Mesenteric fat pad (tissue), 1 donor: Measurements from ENCODE around the gene IRGC. TPM values are rescaled to one million over a fixed set of nuclear protein-coding genes. Genes with fewer than 3 reads are reported as not detected.
"Not testable (repeated sequence)": the region's sequence is repeated elsewhere in the genome, so short reads cannot be mapped to it uniquely, and the experiment has no call there.

Experiments used
- DNase-seq: peaks from one replicate; pipeline ENCODE4 v3.0.0-alpha.2; 2020; ENCODE audit warnings: low spot score
- long read RNA-seq: library from polyadenylated mRNA; unstranded; transcript quantifications from one replicate; pipeline ENCODE4 v2.0.0, GENCODE V29; 2020
- total RNA-seq: library from RNA; stranded (reverse); fragmentation: NEBNext Ultra II Directional; extraction: Animal tissue kit (Norgen Biotek cat#: 25700); gene quantifications from one replicate; pipeline ENCODE4 v1.2.1, GENCODE V29; 2021
- donor health status: DM: yes; HTN: yes; CAD: no.

Gene IRGC, protein sequence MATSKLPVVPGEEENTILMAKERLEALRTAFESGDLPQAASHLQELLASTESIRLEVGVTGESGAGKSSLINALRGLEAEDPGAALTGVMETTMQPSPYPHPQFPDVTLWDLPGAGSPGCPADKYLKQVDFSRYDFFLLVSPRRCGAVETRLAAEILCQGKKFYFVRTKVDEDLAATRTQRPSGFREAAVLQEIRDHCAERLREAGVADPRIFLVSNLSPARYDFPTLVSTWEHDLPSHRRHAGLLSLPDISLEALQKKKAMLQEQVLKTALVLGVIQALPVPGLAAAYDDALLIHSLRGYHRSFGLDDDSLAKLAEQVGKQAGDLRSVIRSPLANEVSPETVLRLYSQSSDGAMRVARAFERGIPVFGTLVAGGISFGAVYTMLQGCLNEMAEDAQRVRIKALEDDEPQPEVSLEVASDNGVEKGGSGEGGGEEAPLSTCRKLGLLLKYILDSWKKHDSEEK
- total RNA-seq, result not detected
- long read RNA-seq, result 0 reads

DNA sequence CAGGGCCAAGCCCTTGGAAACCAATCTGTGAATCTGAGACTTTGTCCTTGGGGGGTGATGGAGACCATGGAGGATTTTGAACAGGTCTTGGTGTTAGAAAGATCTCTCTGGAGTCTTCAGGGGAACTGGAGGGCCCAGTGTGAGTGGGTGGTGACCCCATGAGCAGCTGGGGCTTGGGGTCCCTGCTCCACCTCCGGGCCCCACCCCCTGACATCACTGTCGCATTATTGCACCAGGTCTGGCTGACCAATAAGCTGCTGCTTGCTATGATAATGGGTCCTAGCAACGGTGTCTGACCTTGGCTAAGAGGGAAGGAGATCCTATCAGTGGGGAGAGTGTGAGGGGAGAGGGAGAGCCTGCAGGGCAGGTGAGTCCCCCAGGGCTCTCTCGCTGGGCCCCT is at the start of gene IRGC:
IRGC (plus strand) TSS at position 301 of the 400 bp plus-strand sequence. CDS start 2,483 bp downstream, outside the sequence.
- no peak for DNase-seq

DNA sequence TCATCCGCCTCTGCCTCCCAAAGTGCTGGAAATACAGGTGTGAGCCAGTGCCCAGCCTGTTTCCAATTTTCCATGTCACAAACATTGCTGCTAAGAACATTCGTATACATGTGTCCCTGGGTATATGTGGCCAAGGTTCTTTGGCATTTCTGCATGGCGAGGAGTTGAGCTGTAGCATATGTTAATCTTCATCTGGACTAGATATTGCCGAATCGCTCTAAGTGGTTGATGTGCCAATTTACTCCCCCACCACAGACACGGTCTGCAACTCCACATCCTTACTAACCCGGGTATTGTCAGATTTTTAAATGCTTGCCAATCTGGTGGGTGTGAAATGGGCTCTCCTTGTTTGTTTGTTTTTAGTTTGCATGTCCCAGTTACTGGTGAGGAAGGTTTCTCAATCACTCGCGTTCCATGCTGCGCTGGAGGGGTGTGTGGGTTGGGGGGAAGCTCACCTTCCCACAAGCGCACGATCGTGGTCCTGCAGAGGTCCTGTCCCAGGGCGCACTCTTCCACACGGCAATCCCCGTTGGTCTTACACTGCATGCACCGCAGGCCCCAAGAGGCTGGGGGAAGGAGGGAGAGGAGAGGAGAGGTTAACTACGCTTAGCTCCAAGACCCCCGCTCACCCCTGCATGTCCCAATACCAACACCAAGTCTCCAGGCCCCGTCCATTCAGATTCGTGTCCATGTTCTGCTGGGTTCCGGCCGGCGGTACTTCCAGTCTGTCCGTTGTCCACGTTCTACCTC is 48.6 kb upstream of the IRGC start:
- DNase-seq, result no peak

- peak; percentile 98 for DNase-seq
Observed at GRCh38 chr19:43667876-43668405, 47.9 kb upstream of the IRGC start.

- peak; percentile 98 for DNase-seq
Observed at GRCh38 chr19:43668406-43669109, 47.3 kb upstream of the IRGC start.

GRCh38 chr19:43672061-43672679 is 43.7 kb upstream of the IRGC start:
- DNase-seq, result no peak

DNA sequence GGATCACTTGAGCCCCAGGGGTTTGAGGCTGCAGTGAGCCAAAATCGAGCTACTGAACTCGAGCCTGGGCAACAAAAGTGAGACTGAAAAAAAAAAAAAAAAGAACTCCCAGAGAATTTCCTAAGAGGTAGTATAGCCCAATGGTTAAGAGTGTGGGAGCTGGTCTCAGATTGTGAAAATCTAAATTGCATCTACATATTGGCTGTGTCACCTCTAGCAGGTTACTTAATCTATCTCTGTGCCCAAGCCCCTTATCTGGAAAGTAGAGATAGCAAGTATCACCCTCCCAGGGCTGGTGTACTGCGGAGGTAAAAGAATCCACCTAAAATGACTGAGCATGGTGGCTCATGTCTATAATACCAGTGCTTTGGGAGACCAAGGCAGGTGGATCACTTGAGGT is 42.2 kb upstream of the IRGC start:
- no peak for DNase-seq

DNA sequence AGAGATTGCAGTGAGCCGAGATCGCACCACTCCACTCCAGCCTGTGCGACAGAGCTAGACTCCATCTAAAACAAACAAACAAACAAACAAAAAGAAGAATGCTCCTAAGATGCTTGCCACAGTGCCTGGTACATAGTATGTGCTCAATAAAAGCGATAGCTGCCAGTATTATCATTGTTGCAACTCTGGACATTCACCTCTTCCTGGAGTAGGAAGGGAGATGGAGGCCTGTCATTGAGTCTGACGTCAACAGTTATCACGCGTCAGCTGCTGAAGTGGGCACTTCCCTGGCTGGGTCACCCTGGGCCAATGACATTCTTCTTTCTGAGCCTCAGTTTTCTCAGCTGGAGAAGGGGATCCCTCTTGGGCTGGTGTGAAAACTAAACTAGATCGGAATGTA is 41.7 kb upstream of the IRGC start:
- DNase-seq, result no peak

DNA sequence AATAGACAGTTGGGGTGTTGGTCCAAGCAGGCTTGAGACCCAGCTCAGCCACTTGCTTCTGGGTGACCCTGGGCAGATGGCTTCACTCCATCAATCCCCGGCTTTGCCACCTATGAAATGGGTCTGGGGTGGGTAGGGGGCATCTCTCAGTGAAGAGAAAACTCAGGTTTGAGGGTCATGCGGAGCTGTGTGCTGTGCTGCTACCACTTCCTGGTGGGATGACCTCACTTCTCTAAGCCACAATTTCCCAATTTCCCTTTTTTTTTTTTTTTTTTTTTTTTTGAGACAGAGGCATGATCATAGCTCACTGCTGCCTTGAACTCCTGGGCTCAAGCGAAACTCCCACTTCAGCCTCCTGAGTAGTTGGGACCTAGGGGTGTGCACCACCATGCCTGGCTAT is 41.3 kb upstream of the IRGC start:
- no peak for DNase-seq

GRCh38 chr19:43675269-43675879 is 40.5 kb upstream of the IRGC start:
- no peak for DNase-seq

- DNase-seq, result no peak
Observed at GRCh38 chr19:43675906-43676305, 40.0 kb upstream of the IRGC start.

DNA sequence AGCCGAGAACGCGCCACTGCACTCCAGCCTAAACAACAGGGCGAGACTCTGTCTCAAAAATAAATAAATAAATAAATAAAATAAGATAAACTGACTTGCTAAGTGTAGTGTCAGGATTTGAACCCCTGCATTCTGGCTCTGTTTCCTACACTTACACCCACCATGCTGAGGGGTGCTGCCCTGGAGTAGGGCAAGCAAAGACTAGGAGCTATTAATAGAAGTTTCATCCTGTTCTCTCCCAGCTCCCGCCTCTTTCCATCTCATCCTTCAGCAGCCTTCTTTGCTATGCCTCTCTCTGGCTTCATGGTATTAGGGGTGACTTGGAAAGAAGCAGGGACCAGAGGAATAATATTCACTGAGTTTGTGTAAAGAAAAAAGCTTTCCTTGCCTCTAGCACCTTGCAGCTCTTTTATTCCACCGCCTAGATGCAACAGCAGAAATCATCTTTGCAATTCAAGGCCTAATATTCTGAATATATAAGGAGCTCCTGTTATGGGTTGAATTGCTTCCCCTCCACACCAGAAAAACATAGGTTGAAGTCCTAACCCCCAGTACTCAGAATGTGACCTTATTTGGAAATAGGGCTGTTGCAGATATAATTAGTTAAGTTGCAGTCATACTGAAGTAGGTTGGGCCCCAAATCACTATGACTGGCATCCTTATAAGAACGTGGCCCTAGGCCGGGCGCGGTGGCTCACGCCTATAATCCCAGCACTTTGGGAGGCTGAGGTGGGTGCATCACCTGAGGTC is 37.2 kb upstream of the IRGC start:
- no peak for DNase-seq

DNA sequence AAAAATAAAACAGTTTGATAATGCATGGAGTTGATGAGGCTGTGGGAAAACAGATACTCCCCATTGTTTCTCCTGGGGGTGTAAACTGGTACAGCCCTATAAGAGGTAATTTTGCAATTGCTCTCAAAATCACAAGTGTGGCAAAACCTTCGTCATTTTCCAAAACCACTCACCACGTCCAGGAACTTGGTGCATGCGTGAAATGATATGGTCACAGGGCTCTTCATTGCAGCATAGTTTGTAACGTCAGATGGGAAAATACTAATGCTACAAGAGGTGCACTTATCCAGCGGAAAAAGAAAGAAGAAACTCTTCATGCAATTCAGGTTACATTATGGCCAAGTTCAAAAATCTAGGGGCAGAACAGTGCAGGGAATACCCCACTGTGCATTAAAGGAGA is 34.1 kb upstream of the IRGC start:
- no peak for DNase-seq

DNA sequence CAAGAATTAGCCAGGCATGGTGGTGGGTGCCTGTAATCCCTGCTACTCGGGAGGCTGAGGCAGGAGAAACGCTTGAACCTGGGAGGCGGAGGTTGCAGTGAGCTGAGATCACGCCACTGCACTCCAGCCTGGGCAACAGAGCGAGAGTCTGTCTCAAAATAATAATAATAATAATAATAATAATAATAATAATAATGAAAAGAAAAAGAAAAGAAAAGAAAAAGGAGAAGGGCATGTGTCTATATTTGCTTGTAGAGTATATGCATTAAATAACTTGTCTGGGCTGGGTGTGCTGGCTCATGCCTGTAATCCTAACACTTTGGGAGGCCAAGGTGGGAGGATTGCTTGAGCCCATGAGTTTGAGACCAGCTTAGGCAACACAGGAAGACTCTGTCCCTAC is 33.6 kb upstream of the IRGC start:
- not testable (repeated sequence) for DNase-seq

DNA sequence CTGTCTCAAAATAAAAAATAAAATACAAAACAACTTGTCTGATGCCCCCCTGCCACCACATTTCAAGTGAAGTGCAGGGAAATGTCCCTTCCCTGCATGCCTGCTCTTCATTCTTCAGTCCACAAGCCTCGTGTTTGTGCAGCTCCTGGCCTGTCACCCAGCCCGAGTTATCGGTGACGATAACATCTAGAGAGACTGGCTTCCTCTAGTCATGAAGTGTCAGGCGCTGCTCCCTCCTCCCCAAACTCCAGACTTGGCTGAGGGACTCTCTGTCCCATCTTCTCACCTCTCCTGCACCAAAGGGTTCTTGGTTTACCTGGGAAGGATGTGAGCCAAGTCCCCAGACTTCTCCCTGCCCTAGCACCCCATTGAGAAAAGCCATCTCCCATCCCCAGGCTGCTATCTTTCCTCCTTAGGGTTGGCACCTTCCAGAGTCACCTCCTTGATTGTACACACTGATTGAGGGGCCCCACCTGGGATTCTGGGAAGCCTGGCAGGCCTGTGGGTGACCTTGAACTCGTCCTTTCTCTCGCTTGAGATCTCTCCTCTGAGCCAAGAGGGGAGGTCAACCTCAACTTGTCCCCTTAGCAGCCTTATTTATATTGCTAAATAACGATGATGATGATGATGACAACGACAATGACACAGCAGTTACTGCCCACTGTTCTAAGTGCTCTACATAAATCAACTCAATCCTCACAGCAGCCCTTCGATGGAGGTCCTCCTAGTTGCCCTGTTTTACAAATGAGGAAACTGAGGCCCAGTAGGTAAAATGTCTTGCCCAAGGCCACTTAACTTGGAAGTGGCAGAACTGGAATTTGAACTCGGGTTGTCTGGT is 32.8 kb upstream of the IRGC start:
- no peak for DNase-seq

DNA sequence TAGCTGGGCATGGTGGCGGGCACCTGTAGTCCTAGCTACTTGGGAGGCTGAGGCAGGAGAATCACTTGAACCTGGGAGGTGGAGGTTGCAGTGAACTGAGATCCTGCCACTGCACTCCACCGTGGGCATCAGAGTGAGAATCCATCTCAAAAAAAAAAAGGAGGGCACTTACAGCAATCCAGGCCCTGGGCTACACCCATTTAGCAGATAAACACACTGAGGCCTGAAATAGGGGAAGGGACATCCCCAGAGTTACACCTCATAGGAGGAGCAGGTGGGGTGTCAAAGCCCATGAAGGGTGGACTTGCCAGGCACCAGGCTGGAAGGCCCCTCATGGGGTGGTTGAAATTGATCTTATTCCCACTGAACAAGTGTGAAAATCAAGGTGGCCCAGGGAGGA is 32.0 kb upstream of the IRGC start:
- no peak for DNase-seq

DNA sequence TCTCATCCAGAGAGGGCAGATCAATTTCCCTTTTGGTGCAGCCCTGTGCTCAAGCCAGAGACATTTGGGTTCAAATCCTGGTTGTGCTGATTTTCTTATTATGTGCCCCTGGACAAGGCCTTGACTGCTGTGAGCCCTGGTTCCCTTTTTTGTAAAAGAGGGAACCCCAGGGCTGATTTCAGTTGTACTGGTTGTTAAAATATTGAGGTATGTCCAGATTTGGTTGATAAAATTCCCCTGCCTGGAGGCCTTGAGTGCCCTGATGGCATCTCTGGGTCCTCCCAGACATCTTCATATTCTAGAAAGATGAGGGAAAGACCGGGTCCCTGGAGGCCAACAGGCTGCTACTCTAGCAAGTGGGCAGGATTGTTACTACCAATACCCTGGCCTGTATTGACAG is 31.6 kb upstream of the IRGC start:
- no peak for DNase-seq

DNA sequence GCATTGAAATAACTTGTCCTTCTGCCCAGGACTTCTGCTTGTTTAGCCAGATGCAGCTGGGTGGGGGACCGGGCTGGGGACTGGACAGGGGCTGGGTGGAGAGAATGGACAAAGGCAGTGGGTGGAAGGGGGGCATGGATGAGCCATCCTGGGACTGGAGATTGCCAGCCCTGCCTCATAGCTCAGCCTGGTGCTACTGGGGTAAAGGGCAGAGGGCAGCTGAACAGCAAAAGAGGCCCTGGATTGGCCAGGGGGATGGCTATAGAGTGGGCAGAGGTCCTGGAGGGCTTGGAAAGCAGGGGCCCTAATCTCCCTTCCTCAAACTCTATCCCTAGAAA is 28.2 kb upstream of the IRGC start:
- no peak for DNase-seq

DNA sequence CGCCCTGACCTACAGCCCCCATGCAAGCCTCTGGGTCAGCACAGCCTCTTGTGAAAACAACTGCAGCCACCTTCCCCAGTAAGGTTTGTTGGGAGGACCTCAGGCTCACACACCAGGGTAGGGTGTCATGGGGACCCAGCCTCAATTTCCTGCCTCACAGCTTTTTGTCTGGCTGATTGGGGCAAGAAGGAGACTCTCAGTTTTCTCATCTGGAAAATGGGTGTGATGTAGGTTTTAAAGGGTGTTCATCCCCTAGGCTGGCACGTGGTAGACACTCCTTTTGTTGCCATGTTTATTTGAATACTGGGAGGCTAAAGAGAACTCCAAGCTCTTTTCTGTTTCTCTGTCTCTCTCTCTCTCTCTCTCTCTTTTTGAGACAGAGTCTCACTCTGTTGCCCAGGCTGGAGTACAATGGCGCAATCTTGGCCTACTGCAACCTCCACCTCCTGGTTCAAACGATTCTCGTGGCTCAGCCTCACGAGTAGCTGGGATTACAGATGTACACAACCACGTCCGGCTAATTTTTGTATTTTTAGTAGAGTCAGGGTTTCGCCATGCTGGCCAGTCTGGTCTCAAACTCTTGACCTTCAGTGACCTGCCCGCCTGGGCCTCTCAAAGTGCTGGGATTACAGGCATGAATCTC is 27.7 kb upstream of the IRGC start:
- no peak for DNase-seq

DNA sequence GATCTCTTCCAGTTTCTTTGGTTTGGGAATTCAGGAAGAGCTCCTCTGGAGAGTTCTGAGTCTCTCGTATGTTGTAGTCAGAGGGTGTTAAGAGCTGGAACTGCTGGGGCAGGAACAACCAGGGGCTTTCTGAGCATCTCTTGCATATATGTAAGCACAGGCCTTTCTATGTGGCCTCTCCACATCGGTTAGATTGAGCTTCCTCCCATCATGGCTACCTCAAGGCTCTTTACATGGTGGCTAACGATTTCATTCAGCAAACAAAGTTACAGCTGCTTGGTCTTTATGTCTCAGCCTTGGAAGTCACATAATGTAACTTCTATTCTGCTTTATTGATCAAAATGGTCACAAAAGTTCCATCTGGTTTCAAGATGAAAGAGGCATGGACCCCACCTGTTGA is 25.4 kb upstream of the IRGC start:
- no peak for DNase-seq
